ENCODE data around the gene JAKMIP1.

JAKMIP1 gene

DNA sequence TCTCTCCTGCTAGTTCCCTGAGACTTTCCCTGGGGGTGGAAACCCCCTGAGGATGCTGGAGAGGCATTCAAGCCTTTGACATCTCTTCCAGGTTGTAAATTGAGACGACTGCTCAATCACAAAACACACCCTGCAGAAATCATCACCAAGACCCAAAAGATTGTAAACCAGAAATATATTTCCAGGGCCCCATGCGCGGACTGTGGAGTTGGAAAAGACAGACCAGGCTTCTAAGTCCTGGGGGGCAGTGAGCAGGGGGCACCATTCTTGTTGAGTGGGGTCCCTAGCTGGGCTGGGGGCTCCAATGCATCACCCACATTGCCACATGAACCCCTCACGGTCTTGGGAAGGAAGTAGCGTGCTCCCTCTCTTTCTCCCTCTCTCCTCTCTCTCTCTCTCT lies 94.2 kb downstream of the JAKMIP1 start:
- no peaks in the 10 kb centered on the region for H3K4me1 ChIP-seq (ENCODE audit: control insufficient read depth in 1 of 2, insufficient read depth in 2 of 2, low read length in 2 of 2)
- H3K4me3 ChIP-seq (ENCODE audit: low read depth in 1 of 2, low read length in 2 of 2) = no peak overlapping the region
- H3K27ac ChIP-seq (ENCODE audit: low read depth, low read length) = no peak overlapping the region
- no peaks in the 10 kb centered on the region for H3K9me3 ChIP-seq (ENCODE audit: control insufficient read depth in 1 of 2, low read length in 2 of 2)
- no peak overlapping the region for H3K9ac ChIP-seq (ENCODE audit: low read depth in 1 of 2, low read length in 2 of 2)
- no peaks in the 10 kb centered on the region for H3K36me3 ChIP-seq (ENCODE audit: control insufficient read depth in 1 of 2, insufficient read depth in 2 of 2, low read length in 2 of 2)
- peaks cover 0 to 4% of the 10 kb centered on the region in 2 donors for H3K27me3 ChIP-seq (ENCODE audit: control insufficient read depth in 1 of 2, insufficient read depth in 2 of 2, low read length in 2 of 2)

DNA sequence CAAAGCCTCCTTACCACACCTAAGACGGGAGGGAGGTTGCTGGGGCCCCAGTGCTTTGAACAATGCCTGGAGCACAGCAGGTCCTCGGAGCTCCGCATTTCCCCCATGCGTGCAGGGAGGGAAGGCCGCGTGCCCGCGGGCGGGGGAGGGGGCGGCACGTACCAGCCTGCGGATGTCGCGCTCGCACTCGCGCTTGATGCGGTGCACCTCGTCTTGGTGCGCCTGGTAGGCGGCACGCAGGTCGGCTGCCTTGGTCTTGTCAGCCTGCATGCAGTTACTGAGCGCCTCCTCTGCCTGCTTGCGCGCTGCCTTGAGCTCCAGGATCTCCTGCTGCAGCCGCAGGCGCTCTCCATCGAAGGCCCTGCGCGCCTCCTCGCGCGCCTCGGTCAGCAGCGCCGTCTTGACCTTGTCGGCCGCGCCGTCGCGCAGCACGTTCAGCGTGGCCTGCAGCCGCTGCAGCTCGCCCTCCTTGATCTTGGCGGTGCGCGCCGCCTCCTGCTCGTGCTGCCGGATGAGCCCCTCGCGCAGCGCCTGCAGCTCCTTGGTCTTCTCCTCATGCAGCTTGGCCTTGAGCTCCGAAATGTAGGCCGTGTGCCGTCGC lies 94.9 kb downstream of the JAKMIP1 start:
- Histone ChIP-seq H3K27ac (ENCODE audit: low read depth, low read length) (no peak overlapping the region), H3K27me3 (ENCODE audit: control insufficient read depth in 1 of 2, insufficient read depth in 2 of 2, low read length in 2 of 2) (peaks cover 0 to 4% of the 10 kb centered on the region in 2 donors), H3K36me3 (ENCODE audit: control insufficient read depth in 1 of 2, insufficient read depth in 2 of 2, low read length in 2 of 2) (no peaks in the 10 kb centered on the region), H3K4me3 (ENCODE audit: low read depth in 1 of 2, low read length in 2 of 2) (no peak overlapping the region), H3K9me3 (ENCODE audit: control insufficient read depth in 1 of 2, low read length in 2 of 2) (no peaks in the 10 kb centered on the region), H3K4me1 (ENCODE audit: control insufficient read depth in 1 of 2, insufficient read depth in 2 of 2, low read length in 2 of 2) (no peaks in the 10 kb centered on the region), H3K9ac (ENCODE audit: low read depth in 1 of 2, low read length in 2 of 2) (no peak overlapping the region)

DNA sequence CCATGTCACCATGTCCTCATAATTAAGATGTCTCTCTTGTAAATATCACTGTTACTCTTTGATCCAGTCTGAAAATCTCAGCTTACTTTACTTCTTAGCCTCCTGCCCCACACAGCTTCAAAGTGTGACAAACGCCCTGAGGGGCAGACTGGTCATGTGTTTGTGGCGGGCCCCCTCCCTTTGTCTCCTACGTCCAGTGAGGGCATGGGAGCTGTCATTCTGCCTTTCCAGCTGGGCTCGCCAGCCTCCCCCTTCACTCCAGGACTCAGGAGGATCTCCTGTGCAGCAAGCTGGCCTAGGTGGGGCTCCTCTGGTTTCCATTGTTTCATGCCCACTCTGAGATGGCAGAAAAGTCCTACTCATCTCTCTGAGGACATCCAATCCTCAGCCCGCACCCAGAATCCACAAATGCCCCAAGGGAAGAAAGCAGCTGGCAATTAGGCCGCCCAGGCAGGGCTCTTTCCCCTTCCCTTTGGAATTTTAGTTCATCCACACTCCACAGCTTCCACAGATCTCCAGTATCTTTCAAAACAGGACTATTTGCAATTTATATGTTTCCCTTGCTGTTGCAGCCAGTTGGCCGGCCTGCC lies 95.7 kb downstream of the JAKMIP1 start:
- Histone ChIP-seq H3K9me3 (ENCODE audit: control insufficient read depth in 1 of 2, low read length in 2 of 2) (no peaks in the 10 kb centered on the region), H3K4me1 (ENCODE audit: control insufficient read depth in 1 of 2, insufficient read depth in 2 of 2, low read length in 2 of 2) (no peaks in the 10 kb centered on the region), H3K27ac (ENCODE audit: low read depth, low read length) (no peak overlapping the region), H3K27me3 (ENCODE audit: control insufficient read depth in 1 of 2, insufficient read depth in 2 of 2, low read length in 2 of 2) (peaks cover 0 to 4% of the 10 kb centered on the region in 2 donors), H3K36me3 (ENCODE audit: control insufficient read depth in 1 of 2, insufficient read depth in 2 of 2, low read length in 2 of 2) (no peaks in the 10 kb centered on the region), H3K9ac (ENCODE audit: low read depth in 1 of 2, low read length in 2 of 2) (no peak overlapping the region), H3K4me3 (ENCODE audit: low read depth in 1 of 2, low read length in 2 of 2) (no peak overlapping the region)

- H3K9ac ChIP-seq (ENCODE audit: low read depth in 1 of 2, low read length in 2 of 2) = no peak overlapping the region
- H3K4me3 ChIP-seq (ENCODE audit: low read depth in 1 of 2, low read length in 2 of 2) = no peak overlapping the region
- H3K36me3 ChIP-seq (ENCODE audit: control insufficient read depth in 1 of 2, insufficient read depth in 2 of 2, low read length in 2 of 2) = no peaks in the 10 kb centered on the region
- no peaks in the 10 kb centered on the region for H3K27me3 ChIP-seq (ENCODE audit: control insufficient read depth in 1 of 2, insufficient read depth in 2 of 2, low read length in 2 of 2)
- H3K9me3 ChIP-seq (ENCODE audit: control insufficient read depth in 1 of 2, low read length in 2 of 2) = no peaks in the 10 kb centered on the region
- no peak overlapping the region for H3K27ac ChIP-seq (ENCODE audit: low read depth, low read length)
- no peaks in the 10 kb centered on the region for H3K4me1 ChIP-seq (ENCODE audit: control insufficient read depth in 1 of 2, insufficient read depth in 2 of 2, low read length in 2 of 2)
Measured at GRCh38 chr4:6097581-6097980, 102.8 kb downstream of the JAKMIP1 start.

- Histone ChIP-seq H3K4me1 (ENCODE audit: control insufficient read depth in 1 of 2, insufficient read depth in 2 of 2, low read length in 2 of 2) (no peaks in the 10 kb centered on the region), H3K27ac (ENCODE audit: low read depth, low read length) (no peak overlapping the region), H3K4me3 (ENCODE audit: low read depth in 1 of 2, low read length in 2 of 2) (no peak overlapping the region), H3K27me3 (ENCODE audit: control insufficient read depth in 1 of 2, insufficient read depth in 2 of 2, low read length in 2 of 2) (no peaks in the 10 kb centered on the region), H3K36me3 (ENCODE audit: control insufficient read depth in 1 of 2, insufficient read depth in 2 of 2, low read length in 2 of 2) (no peaks in the 10 kb centered on the region), H3K9ac (ENCODE audit: low read depth in 1 of 2, low read length in 2 of 2) (no peak overlapping the region), H3K9me3 (ENCODE audit: control insufficient read depth in 1 of 2, low read length in 2 of 2) (no peaks in the 10 kb centered on the region)
Measured at GRCh38 chr4:6095897-6096296, 104.5 kb downstream of the JAKMIP1 start.

DNA sequence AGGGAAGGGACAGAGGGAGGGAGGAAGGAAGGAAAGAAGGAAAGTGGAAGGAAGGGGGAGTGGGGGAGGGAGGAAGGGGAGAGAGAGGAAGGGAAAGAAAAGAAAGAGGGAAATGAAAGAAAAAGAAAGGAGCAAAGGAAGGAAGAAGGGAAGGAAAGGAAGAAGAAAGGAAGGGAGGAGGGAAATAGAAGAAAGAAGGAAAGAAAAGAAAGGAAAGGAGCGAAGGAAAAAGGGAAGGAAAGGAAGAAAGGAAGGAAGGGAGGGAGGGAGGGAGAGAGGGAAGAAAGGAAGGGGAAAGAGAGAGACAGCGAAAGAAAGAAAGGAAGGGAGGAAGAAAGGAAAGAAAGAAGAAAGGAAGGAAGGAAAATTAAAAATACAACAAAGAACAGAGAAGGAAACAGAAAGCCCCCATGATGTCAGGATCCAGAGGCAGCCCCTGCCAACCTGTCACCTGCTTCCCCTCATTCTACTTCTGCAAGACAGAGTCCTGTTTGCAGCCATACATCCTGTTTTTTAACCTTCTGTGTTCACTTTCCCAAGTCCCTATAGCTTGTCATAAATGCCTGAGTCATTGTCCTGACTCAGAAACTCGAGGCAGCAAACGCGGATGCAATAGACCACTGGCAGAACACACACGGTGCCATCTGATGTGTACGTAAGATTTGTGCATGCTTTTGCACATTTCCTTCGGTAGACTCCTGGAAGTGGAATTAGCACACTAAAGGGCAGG lies 105.2 kb downstream of the JAKMIP1 start:
- Histone ChIP-seq H3K9me3 (ENCODE audit: control insufficient read depth in 1 of 2, low read length in 2 of 2) (no peaks in the 10 kb centered on the region), H3K27ac (ENCODE audit: low read depth, low read length) (no peak overlapping the region), H3K9ac (ENCODE audit: low read depth in 1 of 2, low read length in 2 of 2) (no peak overlapping the region)

DNA sequence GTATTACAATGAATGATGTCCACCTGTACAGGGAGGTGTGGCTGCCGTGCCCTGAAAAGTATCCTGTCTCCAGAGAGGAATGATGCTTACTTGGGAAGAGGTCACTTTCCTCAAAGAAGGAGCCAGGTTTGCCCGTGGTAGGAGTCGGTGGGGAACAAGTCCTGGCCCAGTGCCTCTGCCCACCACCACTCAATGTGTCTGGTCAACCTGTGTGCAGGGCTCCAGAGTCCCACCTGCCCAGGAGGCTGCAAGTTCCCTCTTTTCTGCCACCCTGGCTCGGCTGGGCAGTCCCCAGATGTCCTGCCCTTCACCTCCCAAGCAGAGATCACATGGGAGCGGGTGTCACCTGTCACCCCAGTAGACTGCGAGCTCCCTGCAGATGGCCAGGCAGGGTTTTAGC lies 106.7 kb downstream of the JAKMIP1 start:
- H3K9ac ChIP-seq (ENCODE audit: low read depth in 1 of 2, low read length in 2 of 2) = no peak overlapping the region
- no peaks in the 10 kb centered on the region for H3K9me3 ChIP-seq (ENCODE audit: control insufficient read depth in 1 of 2, low read length in 2 of 2)
- no peaks in the 10 kb centered on the region for H3K36me3 ChIP-seq (ENCODE audit: control insufficient read depth in 1 of 2, insufficient read depth in 2 of 2, low read length in 2 of 2)
- no peaks in the 10 kb centered on the region for H3K4me1 ChIP-seq (ENCODE audit: control insufficient read depth in 1 of 2, insufficient read depth in 2 of 2, low read length in 2 of 2)
- H3K27ac ChIP-seq (ENCODE audit: low read depth, low read length) = no peak overlapping the region
- no peak overlapping the region for H3K4me3 ChIP-seq (ENCODE audit: low read depth in 1 of 2, low read length in 2 of 2)
- no peaks in the 10 kb centered on the region for H3K27me3 ChIP-seq (ENCODE audit: control insufficient read depth in 1 of 2, insufficient read depth in 2 of 2, low read length in 2 of 2)

More for the DNA sequence above, 105.2 kb downstream of the JAKMIP1 start:
- H3K4me3 ChIP-seq (ENCODE audit: low read depth in 1 of 2, low read length in 2 of 2) = no peak overlapping the region
- H3K36me3 ChIP-seq (ENCODE audit: control insufficient read depth in 1 of 2, insufficient read depth in 2 of 2, low read length in 2 of 2) = no peaks in the 10 kb centered on the region
- no peaks in the 10 kb centered on the region for H3K4me1 ChIP-seq (ENCODE audit: control insufficient read depth in 1 of 2, insufficient read depth in 2 of 2, low read length in 2 of 2)
- no peaks in the 10 kb centered on the region for H3K27me3 ChIP-seq (ENCODE audit: control insufficient read depth in 1 of 2, insufficient read depth in 2 of 2, low read length in 2 of 2)

DNA sequence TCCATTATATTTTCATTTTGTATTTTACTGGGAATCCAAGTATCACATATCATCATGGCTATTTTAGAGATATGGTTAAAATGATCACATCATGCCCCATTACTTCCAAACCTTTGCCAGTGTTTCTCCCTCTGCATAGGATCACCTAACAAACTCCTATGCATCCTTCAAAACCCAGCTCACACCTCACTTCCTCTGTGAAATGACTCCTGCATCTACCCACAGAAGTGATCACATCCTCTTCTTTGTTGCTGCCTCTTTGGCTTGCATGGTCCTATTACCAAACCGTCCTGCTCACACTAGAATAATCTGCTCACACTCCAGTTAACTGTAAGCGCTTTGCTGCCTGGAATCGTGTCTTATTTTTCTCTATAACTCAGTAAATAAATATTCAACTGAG lies 107.4 kb downstream of the JAKMIP1 start:
- no peaks in the 10 kb centered on the region for H3K4me1 ChIP-seq (ENCODE audit: control insufficient read depth in 1 of 2, insufficient read depth in 2 of 2, low read length in 2 of 2)
- H3K9ac ChIP-seq (ENCODE audit: low read depth in 1 of 2, low read length in 2 of 2) = no peak overlapping the region
- H3K36me3 ChIP-seq (ENCODE audit: control insufficient read depth in 1 of 2, insufficient read depth in 2 of 2, low read length in 2 of 2) = no peaks in the 10 kb centered on the region
- peaks cover 0 to 3% of the 10 kb centered on the region in 2 donors for H3K27me3 ChIP-seq (ENCODE audit: control insufficient read depth in 1 of 2, insufficient read depth in 2 of 2, low read length in 2 of 2)
- no peaks in the 10 kb centered on the region for H3K9me3 ChIP-seq (ENCODE audit: control insufficient read depth in 1 of 2, low read length in 2 of 2)
- H3K27ac ChIP-seq (ENCODE audit: low read depth, low read length) = no peak overlapping the region
- H3K4me3 ChIP-seq (ENCODE audit: low read depth in 1 of 2, low read length in 2 of 2) = no peak overlapping the region

- no peak overlapping the region for H3K9ac ChIP-seq (ENCODE audit: low read depth in 1 of 2, low read length in 2 of 2)
- no peaks in the 10 kb centered on the region for H3K4me1 ChIP-seq (ENCODE audit: control insufficient read depth in 1 of 2, insufficient read depth in 2 of 2, low read length in 2 of 2)
- no peaks in the 10 kb centered on the region for H3K36me3 ChIP-seq (ENCODE audit: control insufficient read depth in 1 of 2, insufficient read depth in 2 of 2, low read length in 2 of 2)
- no peak overlapping the region for H3K4me3 ChIP-seq (ENCODE audit: low read depth in 1 of 2, low read length in 2 of 2)
- peaks cover 0 to 5% of the 10 kb centered on the region in 2 donors for H3K27me3 ChIP-seq (ENCODE audit: control insufficient read depth in 1 of 2, insufficient read depth in 2 of 2, low read length in 2 of 2)
- no peak overlapping the region for H3K27ac ChIP-seq (ENCODE audit: low read depth, low read length)
- no peaks in the 10 kb centered on the region for H3K9me3 ChIP-seq (ENCODE audit: control insufficient read depth in 1 of 2, low read length in 2 of 2)
Measured at GRCh38 chr4:6092131-6092530, 108.2 kb downstream of the JAKMIP1 start.

- H3K27me3 ChIP-seq (ENCODE audit: control insufficient read depth in 1 of 2, insufficient read depth in 2 of 2, low read length in 2 of 2) = peaks cover 0 to 5% of the 10 kb centered on the region in 2 donors
- H3K9me3 ChIP-seq (ENCODE audit: control insufficient read depth in 1 of 2, low read length in 2 of 2) = no peaks in the 10 kb centered on the region
- no peaks in the 10 kb centered on the region for H3K36me3 ChIP-seq (ENCODE audit: control insufficient read depth in 1 of 2, insufficient read depth in 2 of 2, low read length in 2 of 2)
- H3K4me1 ChIP-seq (ENCODE audit: control insufficient read depth in 1 of 2, insufficient read depth in 2 of 2, low read length in 2 of 2) = no peaks in the 10 kb centered on the region
- H3K9ac ChIP-seq (ENCODE audit: low read depth in 1 of 2, low read length in 2 of 2) = no peak overlapping the region
- no peak overlapping the region for H3K4me3 ChIP-seq (ENCODE audit: low read depth in 1 of 2, low read length in 2 of 2)
- no peak overlapping the region for H3K27ac ChIP-seq (ENCODE audit: low read depth, low read length)
Measured at GRCh38 chr4:6090931-6091330, 109.4 kb downstream of the JAKMIP1 start.
